RWPE2 (cell line): Measurements from ENCODE around the gene MSX1.

ENCODE experiments used
- ATAC-seq: fragments of 200-7000 bp; cut with Tn5 transposase; 3 replicates; pipeline ENCODE4 v1.9.1; 2021; ENCODE audit warnings: low read depth
- DNase-seq: peaks from one replicate; pipeline ENCODE4 v3.0.0-alpha.2; 2020; ENCODE audit warnings: low spot score
- H3K27ac ChIP-seq: fragments of 450-650 bp; 2 replicates; pipeline ENCODE4 v1.5.1; 2017; ENCODE audit warnings: mild to moderate bottlenecking; ENCODE audit not compliant: poor library complexity, severe bottlenecking
- H3K27me3 ChIP-seq: fragments of 250-450 bp; sonication (Bioruptor Pico); 2 replicates; pipeline ENCODE4 v1.5.1; 2021; ENCODE audit warnings: mild to moderate bottlenecking, moderate library complexity; ENCODE audit not compliant: insufficient read depth, poor library complexity, severe bottlenecking
- H3K36me3 ChIP-seq: fragments of 250-450 bp; sonication (Bioruptor Pico); 2 replicates; pipeline ENCODE4 v1.5.1; 2020; ENCODE audit warnings: low read depth, mild to moderate bottlenecking, moderate library complexity
- H3K4me1 ChIP-seq: fragments of 250-450 bp; sonication (Bioruptor Pico); 2 replicates; pipeline ENCODE4 v1.5.1; 2021; ENCODE audit warnings: mild to moderate bottlenecking, moderate library complexity; ENCODE audit not compliant: insufficient read depth, poor library complexity, severe bottlenecking
- H3K4me3 ChIP-seq: fragments of 250-450 bp; sonication (Bioruptor Pico); 2 replicates; pipeline ENCODE4 v1.5.1; 2021; ENCODE audit warnings: mild to moderate bottlenecking, moderate library complexity; ENCODE audit not compliant: severe bottlenecking
- H3K9me3 ChIP-seq: fragments of 250-450 bp; sonication (Bioruptor Pico); 2 replicates; pipeline ENCODE4 v1.5.1; 2021; ENCODE audit warnings: mild to moderate bottlenecking, moderate library complexity; ENCODE audit not compliant: severe bottlenecking
- CTCF ChIP-seq: fragments of 450-650 bp; IDR thresholded peaks from one replicate; pipeline ENCODE4 v1.5.1; 2017; ENCODE audit warnings: mild to moderate bottlenecking, moderate library complexity; ENCODE audit not compliant: poor library complexity, severe bottlenecking

Gene MSX1

DNA sequence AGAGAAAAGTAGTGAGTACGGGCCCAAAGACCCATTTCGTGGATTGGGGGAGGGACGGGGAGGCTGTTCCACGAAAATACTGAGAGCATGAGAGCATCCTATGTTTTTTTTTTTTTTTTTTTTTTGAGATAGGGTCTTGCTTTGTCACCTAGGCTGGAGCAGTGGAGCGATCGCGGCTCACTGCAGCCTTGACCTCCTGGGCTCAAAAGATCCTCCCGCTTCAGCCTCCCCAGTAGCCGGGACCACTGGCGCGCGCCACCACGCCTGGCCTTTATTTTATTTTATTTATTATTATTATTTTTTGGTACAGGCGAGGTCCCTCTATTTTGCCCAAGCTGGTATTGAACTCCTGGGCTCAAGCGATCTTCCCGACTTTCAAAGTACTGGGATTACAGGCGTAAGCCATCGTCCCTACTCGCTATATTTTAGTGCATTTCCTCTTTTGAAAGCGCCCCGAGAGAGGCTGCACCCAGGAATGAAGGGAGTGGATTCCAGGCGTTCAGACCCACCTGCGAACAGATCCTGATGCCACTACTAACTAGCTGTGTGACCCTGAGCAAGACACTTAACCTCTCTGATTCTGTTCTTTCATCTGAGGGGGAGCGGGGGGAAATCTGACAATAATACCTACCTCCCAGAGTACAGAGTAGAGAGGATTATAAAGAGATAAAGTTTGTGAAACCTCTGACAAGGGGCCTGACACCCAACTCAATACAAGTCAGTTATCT lies 5.4 kb upstream of the MSX1 start:
- H3K27ac ChIP-seq, result no peak overlapping the region
- no peaks in the 10 kb centered on the region for H3K4me1 ChIP-seq
- ATAC-seq (no peak), DNase-seq (no peak)
- H3K9me3 ChIP-seq, result no peaks in the 10 kb centered on the region
- no peak for TF ChIP-seq CTCF
- no peak overlapping the region for H3K4me3 ChIP-seq
- no peaks in the 10 kb centered on the region for H3K36me3 ChIP-seq
- peaks cover 71% of the 10 kb centered on the region for H3K27me3 ChIP-seq

DNA sequence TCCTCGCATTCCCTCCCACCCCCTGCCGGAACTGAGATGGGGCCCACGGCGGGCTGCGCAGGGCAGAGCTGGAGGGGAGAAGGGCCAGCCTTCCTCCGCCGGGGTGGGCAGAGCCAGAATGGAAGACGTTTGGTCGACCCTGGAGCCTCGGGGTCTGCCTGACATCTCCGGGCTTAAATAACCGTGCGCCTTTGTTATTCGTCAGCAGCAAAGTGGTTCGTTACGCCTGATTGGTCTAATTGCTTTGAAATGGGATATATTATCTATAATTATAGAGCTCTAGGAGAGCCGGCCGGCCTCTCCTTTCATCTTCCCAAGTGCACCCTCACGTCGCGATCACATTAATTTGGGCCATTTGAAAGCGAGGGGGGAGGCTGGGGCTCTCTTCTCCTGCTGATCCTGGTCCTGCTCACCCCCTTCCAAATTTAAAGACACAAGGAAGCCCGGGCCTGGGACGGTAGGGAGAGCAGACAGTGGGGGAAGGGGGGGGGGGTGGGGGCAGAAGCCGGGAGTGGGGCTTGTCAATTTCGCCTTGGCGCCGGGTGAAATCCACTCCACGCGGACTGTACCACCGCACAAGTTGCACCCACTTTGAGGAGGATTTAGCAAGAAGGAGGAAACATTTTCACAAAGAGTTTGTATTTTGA lies 4.7 kb upstream of the MSX1 start:
- Histone ChIP-seq H3K4me1 (no peaks in the 10 kb centered on the region), H3K27ac (no peak overlapping the region), H3K9me3 (no peaks in the 10 kb centered on the region), H3K36me3 (no peaks in the 10 kb centered on the region), H3K4me3 (no peak overlapping the region), H3K27me3 (peaks cover 72% of the 10 kb centered on the region)
- no peak for TF ChIP-seq CTCF
- peak; percentile 24 for DNase-seq
- ATAC-seq, result no peak

GRCh38 chr4:4855301-4856070 lies 4.0 kb upstream of the MSX1 start:
- DNase-seq, result no peak
- ATAC-seq, result no peak
- Histone ChIP-seq H3K36me3 (no peaks in the 10 kb centered on the region), H3K4me1 (no peaks in the 10 kb centered on the region), H3K9me3 (no peaks in the 10 kb centered on the region), H3K27ac (no peak overlapping the region), H3K4me3 (no peak overlapping the region), H3K27me3 (peaks cover 80% of the 10 kb centered on the region)
- TF ChIP-seq CTCF, result no peak

GRCh38 chr4:4856071-4857000 lies 3.1 kb upstream of the MSX1 start:
- Histone ChIP-seq H3K36me3 (no peaks in the 10 kb centered on the region), H3K9me3 (no peaks in the 10 kb centered on the region), H3K27ac (no peak overlapping the region), H3K4me1 (peaks cover 3% of the 10 kb centered on the region), H3K4me3 (no peak overlapping the region), H3K27me3 (peaks cover 88% of the 10 kb centered on the region)
- DNase-seq (peak; percentile 41), ATAC-seq (no peak)
- TF ChIP-seq CTCF, result no peak
